CD4-positive, CD25-positive, alpha-beta regulatory T cell (primary cell): Measurements from ENCODE around the gene ZACN. TPM values are rescaled to one million over a fixed set of nuclear protein-coding genes. Genes with fewer than 3 reads are reported as not detected.

Source experiments
- ATAC-seq, 2 donors: fragments of 150-1000 bp; cut with Tn5 transposase; one replicate each; pipeline ENCODE4 v1.10.0; 2021; ENCODE audit warnings: low read depth in 2 of 2, moderate number of reproducible peaks in 2 of 2, moderate library complexity in 1 of 2
- DNase-seq, 3 donors: peaks; one replicate each; pipeline versions ENCODE4 v3.0.0 to v3.0.0-alpha.2; 2012 to 2022; ENCODE audit warnings: mixed read lengths in 1 of 3
- H3K27ac ChIP-seq: one replicate; pipeline ENCODE4 v1.7.0; 2013; ENCODE audit warnings: mild to moderate bottlenecking, low read length; ENCODE audit not compliant: insufficient read depth, poor library complexity, severe bottlenecking
- H3K27me3 ChIP-seq: one replicate; pipeline ENCODE4 v1.7.0; 2013; ENCODE audit warnings: low read length; ENCODE audit not compliant: control insufficient read depth, insufficient read depth
- H3K36me3 ChIP-seq: one replicate; pipeline ENCODE4 v1.7.0; 2013; ENCODE audit warnings: mild to moderate bottlenecking, low read length, moderate library complexity; ENCODE audit not compliant: control insufficient read depth, insufficient read depth
- H3K4me1 ChIP-seq: 2 replicates; pipeline ENCODE4 v1.7.0; 2013; ENCODE audit warnings: mild to moderate bottlenecking, low read length; ENCODE audit not compliant: insufficient read depth, control insufficient read depth, poor library complexity, severe bottlenecking
- H3K4me3 ChIP-seq: one replicate; pipeline ENCODE4 v1.7.0; 2013; ENCODE audit warnings: low read depth, mild to moderate bottlenecking, low read length, moderate library complexity
- H3K9me3 ChIP-seq, 2 experiments: 1 replicate in 1 of 2; 2 replicates in 1 of 2; pipeline ENCODE4 v1.7.0; 2013; ENCODE audit warnings: low read length in 2 of 2, mild to moderate bottlenecking in 1 of 2, moderate library complexity in 1 of 2; ENCODE audit not compliant: control insufficient read depth in 2 of 2
- H3K27ac Mint-ChIP-seq, 3 donors: one replicate each; pipeline ENCODE4 v1.8.0; 2020 to 2022; ENCODE audit warnings: mild to moderate bottlenecking in 3 of 3, mixed read lengths in 3 of 3, moderate library complexity in 2 of 3
- H3K27me3 Mint-ChIP-seq: one replicate; pipeline ENCODE4 v1.8.0; 2022; ENCODE audit warnings: mild to moderate bottlenecking, mixed read lengths
- H3K36me3 Mint-ChIP-seq: one replicate; pipeline ENCODE4 v1.8.0; 2020; ENCODE audit warnings: mixed read lengths
- H3K4me1 Mint-ChIP-seq, 4 donors: one replicate each; pipeline ENCODE4 v1.8.0; 2020 to 2022; ENCODE audit warnings: mixed read lengths in 4 of 4, mild to moderate bottlenecking in 1 of 4
- H3K4me3 Mint-ChIP-seq, 4 donors: one replicate each; pipeline ENCODE4 v1.8.0; 2020 to 2022; ENCODE audit warnings: mild to moderate bottlenecking in 4 of 4, mixed read lengths in 4 of 4, moderate library complexity in 3 of 4
- H3K9me3 Mint-ChIP-seq, 7 donors: one replicate each; pipeline ENCODE4 v1.8.0; 2020 to 2022; ENCODE audit warnings: mixed read lengths in 7 of 7, mild to moderate bottlenecking in 3 of 7, moderate library complexity in 2 of 7
- polyA plus RNA-seq, 4 donors: library from polyadenylated mRNA; unstranded; fragments of 300-500 nt; fragmentation: Illumina TruSeq; gene quantifications; one replicate each; pipeline ENCODE4 v1.2.3, GENCODE V29; 2021
- total RNA-seq: library from RNA; stranded (reverse); gene quantifications from one replicate; pipeline ENCODE4 v1.2.3, GENCODE V29; 2022

Gene ZACN
- total and polyA plus RNA-seq, 5 donors from 2014 or later: 0.24 to 2.0 (median 0.47) TPM

DNA sequence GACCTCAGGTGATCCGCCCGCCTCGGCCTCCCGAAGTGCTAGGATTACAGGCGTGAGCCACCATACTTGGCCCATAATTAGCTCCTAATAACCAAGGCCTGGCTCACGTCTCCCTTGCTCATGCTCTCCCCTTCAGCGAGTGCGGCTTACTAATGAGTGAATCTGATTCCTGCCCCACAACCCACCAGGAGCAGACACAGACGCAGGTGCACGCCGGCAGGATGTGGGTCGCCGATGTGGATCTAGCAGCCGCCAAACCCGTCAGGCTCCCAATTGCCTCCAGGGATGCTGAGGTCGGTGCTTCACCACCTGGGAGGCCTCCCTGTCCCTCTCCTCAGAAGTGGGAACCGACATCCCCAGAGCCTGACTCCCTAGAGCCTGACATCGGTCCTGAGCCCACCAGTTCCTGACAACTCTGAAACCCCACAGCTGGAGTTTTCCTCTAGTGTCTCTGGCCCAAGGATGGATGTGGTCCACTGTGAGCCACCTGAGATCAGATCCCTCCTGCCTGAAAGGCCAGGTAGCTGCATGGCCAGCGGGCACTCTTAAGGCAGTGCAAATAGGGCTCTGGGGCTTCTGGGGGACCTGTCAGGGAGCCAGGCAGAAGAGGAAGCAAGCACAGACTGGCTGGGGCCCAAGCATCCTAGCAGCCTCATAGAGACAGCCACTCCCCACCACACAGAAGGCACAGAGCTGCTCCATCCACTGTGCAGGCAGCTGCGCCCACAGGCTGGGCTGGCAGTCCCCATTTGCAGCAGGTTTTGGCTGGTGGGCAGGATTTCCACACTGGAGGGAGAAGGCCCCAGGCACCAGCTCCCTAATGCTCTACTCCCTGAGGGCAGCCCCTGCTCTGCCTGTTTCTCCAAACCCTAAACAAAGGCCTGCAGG, 13.8 kb downstream of the ZACN start:
- Mint-ChIP-seq H3K4me1 (peaks cover 0 to 14% (median 0%) of the 10 kb centered on the region in 4 donors), H3K27ac (no peak overlapping the region), H3K27me3 (no peaks in the 10 kb centered on the region), H3K36me3 (peaks cover 20% of the 10 kb centered on the region), H3K4me3 (no peak overlapping the region), H3K9me3 (no peaks in the 10 kb centered on the region)
- Histone ChIP-seq H3K4me1 (no peaks in the 10 kb centered on the region), H3K9me3 (no peaks in the 10 kb centered on the region), H3K36me3 (peaks cover 90% of the 10 kb centered on the region), H3K4me3 (no peak overlapping the region), H3K27me3 (no peaks in the 10 kb centered on the region), H3K27ac (no peak overlapping the region)
- DNase-seq: no peak
- peak in 1 of 2 donors; percentile 11 for ATAC-seq

DNA sequence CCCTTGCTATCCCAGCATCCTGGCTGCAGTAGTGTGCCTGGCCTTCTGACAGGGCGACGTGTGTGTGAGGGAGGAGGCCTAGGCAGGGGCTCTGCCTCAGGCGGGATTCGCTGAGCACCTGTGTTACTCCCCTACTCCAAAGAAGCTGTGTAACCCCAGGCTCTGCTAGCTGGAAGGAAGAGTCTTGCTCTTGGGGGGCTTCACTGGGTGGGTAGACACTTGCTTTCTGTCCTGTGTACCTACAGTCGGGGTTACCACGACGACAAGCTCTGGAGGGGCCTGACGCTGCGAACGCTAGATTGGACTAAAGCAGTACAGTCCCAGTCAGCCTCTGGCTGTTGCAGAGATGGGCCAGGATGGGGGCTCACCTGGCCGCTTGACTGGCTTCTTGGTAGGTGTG, 15.1 kb downstream of the ZACN start:
- no peak overlapping the region for H3K27ac Mint-ChIP-seq
- H3K4me3 Mint-ChIP-seq: no peak overlapping the region
- no peak for ATAC-seq
- Histone ChIP-seq H3K27me3 (no peaks in the 10 kb centered on the region), H3K27ac (no peak overlapping the region), H3K4me3 (no peak overlapping the region), H3K36me3 (peaks cover 83% of the 10 kb centered on the region), H3K4me1 (no peaks in the 10 kb centered on the region), H3K9me3 (no peaks in the 10 kb centered on the region)
- no peaks in the 10 kb centered on the region for H3K9me3 Mint-ChIP-seq
- peaks cover 0 to 14% (median 0%) of the 10 kb centered on the region in 4 donors for H3K4me1 Mint-ChIP-seq
- DNase-seq: no peak
- peaks cover 15% of the 10 kb centered on the region for H3K36me3 Mint-ChIP-seq
- H3K27me3 Mint-ChIP-seq: no peaks in the 10 kb centered on the region

DNA sequence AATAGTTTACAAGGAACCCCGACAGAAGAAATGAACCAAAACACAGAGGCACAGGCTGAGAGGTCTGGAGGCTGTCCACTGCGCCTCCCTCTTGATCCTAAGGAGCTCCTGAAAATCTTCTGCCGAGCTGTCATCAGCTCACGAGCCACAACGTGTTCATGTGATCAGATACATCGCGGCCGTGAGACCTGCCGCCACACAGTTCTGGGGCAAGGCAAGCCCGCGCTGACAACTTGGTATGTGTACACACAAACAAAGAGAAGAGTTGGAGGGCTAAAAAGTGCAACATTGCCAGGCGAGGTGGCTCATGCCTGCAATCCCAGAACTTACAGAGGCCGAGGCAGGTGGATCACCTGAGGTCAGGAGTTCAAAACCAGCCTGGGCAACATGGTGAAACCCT, 17.0 kb downstream of the ZACN start:
- Mint-ChIP-seq H3K27ac (no peak overlapping the region), H3K36me3 (peaks cover 25% of the 10 kb centered on the region)

DNA sequence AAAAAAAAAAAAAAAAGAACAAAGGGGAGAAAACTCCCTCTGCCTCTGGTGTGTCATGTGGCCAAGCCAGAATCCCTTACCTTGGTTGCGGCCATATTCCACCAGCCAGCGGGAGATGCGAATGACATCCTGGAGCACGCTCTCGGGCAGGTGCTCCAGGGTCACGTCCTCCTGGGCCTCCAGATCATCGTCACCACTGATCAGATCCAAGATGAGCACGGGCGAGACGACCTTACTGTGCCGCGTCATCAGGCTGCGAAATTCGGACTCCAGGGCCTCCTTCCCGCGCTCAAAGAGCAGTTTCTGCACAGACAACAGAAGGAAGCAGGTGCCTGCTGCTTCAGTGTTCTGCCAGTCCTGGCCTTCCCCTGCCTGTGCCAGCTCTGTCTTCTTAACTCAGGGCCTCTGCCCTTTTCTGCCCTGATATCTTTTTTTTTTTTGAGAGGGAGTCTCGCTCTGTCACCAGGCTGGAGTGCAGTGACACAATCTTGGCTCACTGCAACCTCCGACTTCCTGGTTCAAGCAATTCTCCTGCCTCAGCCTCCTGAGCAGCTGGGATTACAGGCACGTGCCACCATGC, 18.8 kb downstream of the ZACN start:
- Mint-ChIP-seq H3K4me3 (peak overlapping the region in 1 of 4 donors; percentile 51), H3K27ac (no peak overlapping the region), H3K27me3 (no peaks in the 10 kb centered on the region), H3K4me1 (peaks cover 5 to 28% (median 13%) of the 10 kb centered on the region in 4 donors), H3K36me3 (peaks cover 29% of the 10 kb centered on the region), H3K9me3 (no peaks in the 10 kb centered on the region)
- H3K9me3 ChIP-seq: no peaks in the 10 kb centered on the region
- no peak overlapping the region for H3K4me3 ChIP-seq
- no peaks in the 10 kb centered on the region for H3K27me3 ChIP-seq
- ATAC-seq (no peak), DNase-seq (no peak)
- peaks cover 68% of the 10 kb centered on the region for H3K36me3 ChIP-seq
- H3K4me1 ChIP-seq: peaks cover 12% of the 10 kb centered on the region
- H3K27ac ChIP-seq: no peak overlapping the region

More for the DNA sequence above, 17.0 kb downstream of the ZACN start:
- H3K27me3 ChIP-seq: no peaks in the 10 kb centered on the region
- H3K4me1 ChIP-seq: no peaks in the 10 kb centered on the region
- no peak overlapping the region for H3K4me3 Mint-ChIP-seq
- no peak overlapping the region for H3K4me3 ChIP-seq
- H3K27ac ChIP-seq: peak overlapping the region; percentile 14
- no peak for ATAC-seq
- no peak for DNase-seq
- no peaks in the 10 kb centered on the region for H3K27me3 Mint-ChIP-seq
- no peaks in the 10 kb centered on the region for H3K9me3 ChIP-seq
- peaks cover 73% of the 10 kb centered on the region for H3K36me3 ChIP-seq
- H3K9me3 Mint-ChIP-seq: no peaks in the 10 kb centered on the region
- peaks cover 1 to 19% (median 4%) of the 10 kb centered on the region in 4 donors for H3K4me1 Mint-ChIP-seq

DNA sequence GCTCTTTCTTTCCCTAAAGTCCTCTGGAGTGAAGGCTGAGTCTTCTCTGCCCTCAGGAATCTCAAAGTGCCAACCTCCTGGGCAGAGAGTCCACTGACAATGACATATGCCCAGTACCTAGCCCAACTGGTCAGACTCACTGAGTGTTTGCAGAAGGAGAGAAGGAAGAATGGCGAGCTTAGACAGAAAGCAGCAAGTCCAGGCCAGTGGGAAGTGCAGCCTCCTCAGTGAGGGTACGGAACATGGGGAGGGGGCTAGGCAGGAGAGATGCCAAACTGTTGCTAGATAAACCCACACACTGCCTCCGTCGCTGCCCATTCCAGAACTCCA, 23.9 kb downstream of the ZACN start:
- H3K27me3 Mint-ChIP-seq: no peaks in the 10 kb centered on the region
- peaks cover 17% of the 10 kb centered on the region for H3K36me3 Mint-ChIP-seq
- H3K27ac ChIP-seq: peak overlapping the region; percentile 82
- DNase-seq (no peak), ATAC-seq (peak in 1 of 2 donors; percentile 2)
- H3K36me3 ChIP-seq: peaks cover 25% of the 10 kb centered on the region
- H3K4me1 Mint-ChIP-seq: peaks cover 10 to 37% (median 19%) of the 10 kb centered on the region in 4 donors
- H3K9me3 Mint-ChIP-seq: no peaks in the 10 kb centered on the region
- peak overlapping the region; percentile 98 to 99 (median 99) for H3K27ac Mint-ChIP-seq
- no peaks in the 10 kb centered on the region for H3K9me3 ChIP-seq
- H3K4me1 ChIP-seq: peaks cover 24% of the 10 kb centered on the region
- peak overlapping the region; percentile 93 to 98 (median 97) for H3K4me3 Mint-ChIP-seq
- H3K27me3 ChIP-seq: no peaks in the 10 kb centered on the region
- H3K4me3 ChIP-seq: peak overlapping the region; percentile 85

DNA sequence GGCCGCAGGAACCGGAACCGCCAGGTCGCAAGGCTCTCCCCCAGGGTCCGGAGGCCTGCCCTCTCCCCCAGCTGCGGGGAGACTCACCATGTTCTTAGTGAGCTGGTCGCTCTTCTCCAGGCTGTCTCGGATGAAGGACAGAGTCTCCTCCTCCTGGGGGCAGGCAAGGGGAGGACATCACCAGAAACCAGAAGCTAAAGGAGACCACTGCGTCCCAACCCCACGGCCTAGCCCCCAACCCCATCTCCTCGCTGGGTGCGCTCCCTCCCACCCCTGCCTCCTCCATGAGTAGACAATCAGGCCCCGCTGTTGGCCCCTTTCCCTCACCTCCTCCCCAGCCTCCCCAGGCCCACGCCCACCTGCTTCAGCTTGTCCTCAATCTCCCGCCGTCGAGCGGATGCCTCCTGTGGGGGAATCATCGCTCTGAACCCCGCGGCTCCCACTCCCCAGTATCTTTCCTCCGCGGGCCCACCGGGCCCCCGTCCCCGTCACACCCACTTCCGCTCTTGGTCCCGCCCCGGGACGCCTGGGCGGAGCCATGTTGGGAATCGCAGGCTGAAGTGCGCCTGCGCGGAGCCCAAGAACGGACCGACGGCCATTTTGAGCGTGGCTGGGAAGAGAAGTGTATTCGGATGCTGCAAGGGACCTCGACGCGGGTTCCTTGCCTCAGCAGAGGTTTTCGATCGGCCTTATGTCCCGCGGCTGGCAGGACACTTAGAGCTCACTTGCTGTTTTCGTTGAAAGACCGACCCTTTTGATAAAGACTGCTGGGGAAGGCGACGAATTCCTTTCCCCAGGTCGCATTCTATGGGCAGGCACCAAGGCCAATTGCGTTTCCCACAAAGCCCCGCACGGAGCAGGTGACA, 24.5 kb downstream of the ZACN start, which contains the start of gene EXOC7:
EXOC7 (minus strand) TSS at position 514 of the 866 bp plus-strand sequence; CDS start at position 419, 95 bp downstream.
- Mint-ChIP-seq H3K9me3 (no peaks in the 10 kb centered on the region), H3K4me3 (peak within 1 kb of the TSS; percentile 93 to 98 (median 97)), H3K27me3 (no peaks in the 10 kb centered on the region), H3K27ac (peak within 1 kb of the TSS; percentile 98 to 99 (median 99)), H3K4me1 (peaks cover 10 to 37% (median 19%) of the 10 kb centered on the region in 4 donors), H3K36me3 (peaks cover 17% of the 10 kb centered on the region)
- Histone ChIP-seq H3K27me3 (no peaks in the 10 kb centered on the region), H3K4me1 (peaks cover 24% of the 10 kb centered on the region), H3K9me3 (no peaks in the 10 kb centered on the region), H3K36me3 (peaks cover 24% of the 10 kb centered on the region), H3K27ac (peak within 1 kb of the TSS; percentile 82), H3K4me3 (peak within 1 kb of the TSS; percentile 85)
- DNase-seq (peak; percentile 89 to 93 (median 92)), ATAC-seq (peak; percentile 86 to 88)

DNA sequence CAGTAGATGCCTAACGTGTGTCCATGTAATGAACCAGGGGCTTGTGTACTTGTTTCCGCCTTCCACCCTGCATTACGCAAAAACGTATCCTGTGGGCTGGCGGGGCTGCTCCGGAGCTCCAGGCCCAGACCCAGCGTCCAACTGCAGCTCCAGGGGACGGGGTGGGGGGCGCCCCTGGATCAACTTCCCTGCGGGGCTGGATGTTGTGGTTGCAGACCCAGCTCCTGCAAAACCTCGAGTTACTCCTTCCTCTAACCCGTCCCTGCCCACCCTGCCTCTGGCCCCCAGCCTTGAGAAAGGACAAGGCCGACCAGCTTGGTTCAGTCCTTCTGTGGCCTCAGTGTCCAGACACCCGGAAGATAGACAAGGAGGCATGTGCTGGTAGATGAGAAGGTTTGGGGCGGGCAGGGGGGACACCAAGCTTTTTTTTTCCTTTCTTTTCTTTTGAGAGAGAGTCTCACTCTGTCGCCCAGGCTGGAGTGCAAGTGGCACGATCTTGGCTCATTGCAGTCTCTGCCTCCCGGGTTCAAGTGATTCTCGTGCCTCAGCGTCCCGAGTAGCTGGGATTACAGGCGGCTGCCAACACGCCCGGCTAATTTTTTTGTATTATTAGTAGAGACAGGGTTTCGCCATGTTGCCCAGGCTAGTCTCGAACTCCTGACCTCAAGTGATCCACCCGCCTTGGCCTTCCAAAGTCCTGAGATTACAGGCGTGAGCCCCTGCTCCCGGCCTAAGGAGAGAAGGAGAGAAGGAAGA, 25.3 kb downstream of the ZACN start:
- Mint-ChIP-seq H3K27ac (peak overlapping the region; percentile 98 to 99 (median 99)), H3K9me3 (no peaks in the 10 kb centered on the region), H3K27me3 (no peaks in the 10 kb centered on the region), H3K4me3 (peak overlapping the region; percentile 88 to 98 (median 94)), H3K4me1 (peaks cover 10 to 37% (median 19%) of the 10 kb centered on the region in 4 donors), H3K36me3 (peaks cover 17% of the 10 kb centered on the region)
- no peaks in the 10 kb centered on the region for H3K9me3 ChIP-seq
- H3K4me1 ChIP-seq: peaks cover 24% of the 10 kb centered on the region
- H3K4me3 ChIP-seq: peak overlapping the region; percentile 85
- H3K27ac ChIP-seq: peak overlapping the region; percentile 82
- ATAC-seq (no peak), DNase-seq (no peak)
- peaks cover 20% of the 10 kb centered on the region for H3K36me3 ChIP-seq
- H3K27me3 ChIP-seq: no peaks in the 10 kb centered on the region
